HG02571 (cell line): Measurements from ENCODE around the gene METTL2A.
"Not testable (repeated sequence)": the region's sequence is repeated elsewhere in the genome, so short reads cannot be mapped to it uniquely, and the experiment has no call there.

Experiments used
- ATAC-seq: cut with Tn5 transposase; IDR thresholded peaks from one replicate; pipeline ENCODE4 v1.9.1; 2021; ENCODE audit warnings: mild to moderate bottlenecking, moderate library complexity; ENCODE audit not compliant: unreplicated experiment

Gene METTL2A, protein sequence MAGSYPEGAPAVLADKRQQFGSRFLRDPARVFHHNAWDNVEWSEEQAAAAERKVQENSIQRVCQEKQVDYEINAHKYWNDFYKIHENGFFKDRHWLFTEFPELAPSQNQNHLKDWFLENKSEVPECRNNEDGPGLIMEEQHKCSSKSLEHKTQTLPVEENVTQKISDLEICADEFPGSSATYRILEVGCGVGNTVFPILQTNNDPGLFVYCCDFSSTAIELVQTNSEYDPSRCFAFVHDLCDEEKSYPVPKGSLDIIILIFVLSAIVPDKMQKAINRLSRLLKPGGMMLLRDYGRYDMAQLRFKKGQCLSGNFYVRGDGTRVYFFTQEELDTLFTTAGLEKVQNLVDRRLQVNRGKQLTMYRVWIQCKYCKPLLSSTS

DNA sequence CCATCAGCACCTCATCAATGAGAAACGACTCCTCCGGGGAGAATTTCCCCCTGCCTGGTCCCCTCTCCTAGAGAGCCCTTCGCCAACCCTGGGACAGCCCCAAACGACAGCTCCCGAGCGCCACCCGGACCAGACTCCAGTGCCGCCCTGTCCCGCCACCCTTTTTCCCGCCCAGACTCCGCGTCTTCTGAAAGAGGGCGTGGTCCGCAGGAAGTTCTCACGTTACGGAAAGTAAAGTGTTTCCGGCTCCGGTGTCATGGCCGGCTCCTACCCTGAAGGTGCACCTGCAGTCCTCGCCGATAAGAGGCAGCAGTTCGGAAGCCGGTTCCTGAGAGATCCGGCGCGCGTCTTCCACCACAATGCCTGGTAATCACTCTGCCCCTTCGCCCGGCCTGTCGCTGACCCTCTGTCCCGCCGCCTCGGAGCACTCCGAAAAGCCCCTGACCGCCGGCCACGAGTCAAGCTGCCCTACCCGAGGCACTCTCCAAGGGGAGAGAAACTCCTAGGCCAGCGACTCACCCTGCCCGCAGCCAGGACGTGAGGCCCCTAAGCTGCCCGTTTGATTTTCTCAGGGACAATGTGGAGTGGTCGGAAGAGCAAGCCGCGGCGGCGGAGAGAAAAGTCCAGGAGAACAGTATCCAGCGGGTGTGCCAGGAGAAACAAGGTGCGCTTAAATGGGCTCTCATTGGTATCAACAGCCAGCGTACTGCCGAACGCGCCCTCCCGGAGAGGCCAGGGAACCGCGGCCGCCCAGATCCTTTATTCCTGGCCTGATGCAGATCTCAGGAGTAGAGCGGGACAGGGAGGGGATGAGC lies at the start of gene METTL2A:
Gene METTL2A (plus strand): TSS at position 251 of the 815 bp plus-strand sequence. CDS start 6 bp downstream, at position 257.
- peak; percentile 90 for ATAC-seq

DNA sequence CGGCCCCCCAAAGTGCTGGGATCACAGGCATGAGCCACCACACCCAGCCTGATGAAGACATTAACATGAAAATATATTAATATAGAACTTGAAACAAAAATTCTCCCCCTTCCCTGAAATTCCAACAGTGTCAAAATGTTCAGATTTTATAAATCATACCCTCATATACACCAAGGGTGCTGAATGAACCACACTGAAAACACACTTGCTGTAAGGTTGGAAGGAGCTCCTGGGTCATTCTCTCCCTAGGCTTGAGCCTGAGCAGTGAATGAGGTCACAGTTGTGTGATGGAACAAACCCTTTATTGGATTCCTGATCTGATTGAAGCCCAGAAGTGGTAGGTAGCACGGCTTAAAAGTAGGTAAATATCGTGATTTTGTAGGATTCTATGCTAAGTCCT lies 43.4 kb upstream of the METTL2A start, which contains the start of gene EFCAB3:
Gene EFCAB3 (plus strand): TSS at position 301 of the 400 bp plus-strand sequence. CDS start 2,427 bp downstream, outside the sequence.
- ATAC-seq = no peak

DNA sequence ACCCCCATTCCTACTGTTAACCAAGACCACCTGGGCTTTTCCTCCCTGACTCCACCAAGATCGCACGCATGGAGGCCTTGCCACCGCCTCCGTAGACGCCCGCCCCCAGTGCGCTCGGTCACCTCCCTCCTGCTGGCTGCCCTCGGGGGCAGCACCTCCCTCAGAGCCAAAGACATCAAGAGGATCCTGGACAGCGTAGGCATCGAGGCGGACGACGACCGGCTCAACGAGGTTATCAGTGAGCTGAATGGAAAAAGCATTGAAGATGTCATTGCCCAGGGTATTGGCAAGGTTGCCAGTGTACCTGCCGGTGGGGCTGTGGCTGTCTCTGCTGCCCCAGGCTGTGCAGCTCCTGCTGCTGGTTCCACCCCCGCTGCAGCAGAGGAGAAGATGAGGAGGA lies 42.1 kb upstream of the METTL2A start:
- no peak for ATAC-seq

DNA sequence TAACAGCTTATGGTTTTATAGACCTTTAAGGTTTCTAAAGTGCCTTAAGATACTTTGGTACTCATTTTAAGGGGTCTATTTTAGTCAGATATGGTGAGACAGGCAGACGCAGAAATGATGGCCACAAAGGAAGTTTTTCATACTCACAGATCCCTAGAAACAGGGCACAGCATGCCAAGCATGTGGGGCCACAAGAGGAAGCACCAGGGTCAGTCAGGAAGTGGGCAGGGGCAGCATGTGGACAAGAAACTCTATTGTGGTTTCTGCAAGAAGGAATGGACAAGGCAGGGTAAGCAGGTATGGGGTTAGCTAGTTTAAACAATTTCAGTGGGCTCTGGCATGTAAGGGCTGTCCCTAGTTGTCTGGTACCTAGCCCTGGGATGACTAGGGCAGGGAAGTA lies 34.8 kb upstream of the METTL2A start:
- no peak for ATAC-seq

DNA sequence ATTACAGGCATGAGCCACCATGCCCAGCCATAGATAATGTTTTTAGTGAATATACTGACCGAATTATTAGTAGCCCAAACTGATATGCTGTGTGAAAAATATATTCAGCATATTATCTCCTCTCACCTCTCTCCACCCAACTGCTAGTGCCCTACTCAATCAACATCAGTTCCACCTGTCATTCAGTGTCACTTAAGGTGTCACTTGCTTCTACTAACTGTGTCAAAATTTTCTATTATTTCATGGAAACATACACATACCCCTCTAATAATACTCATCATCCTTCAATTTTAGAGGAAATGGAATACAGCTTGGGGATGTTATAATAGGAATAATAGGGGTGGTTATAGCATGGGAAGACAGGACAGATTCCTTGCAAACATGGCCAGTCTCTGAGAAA lies 30.8 kb upstream of the METTL2A start:
- ATAC-seq = no peak

DNA sequence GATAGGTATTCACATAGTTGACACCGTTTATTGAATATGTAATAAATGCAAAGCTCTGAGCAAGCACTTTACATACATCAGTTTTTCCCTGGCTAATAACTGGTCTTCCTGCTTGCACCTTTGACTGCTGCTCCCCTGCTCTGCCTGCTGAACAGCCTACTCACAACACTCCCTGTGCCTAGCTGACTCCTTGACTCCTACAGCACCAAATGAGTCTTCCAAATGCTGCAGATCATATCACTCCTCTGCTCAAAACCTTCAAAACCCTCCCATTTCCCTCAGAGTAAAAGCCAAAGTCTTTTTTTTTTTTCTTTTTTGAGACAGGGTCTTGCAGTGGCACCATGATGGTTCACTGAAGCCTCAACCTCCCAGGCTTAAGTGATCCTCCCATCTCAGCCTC lies 24.8 kb upstream of the METTL2A start:
- no peak for ATAC-seq

DNA sequence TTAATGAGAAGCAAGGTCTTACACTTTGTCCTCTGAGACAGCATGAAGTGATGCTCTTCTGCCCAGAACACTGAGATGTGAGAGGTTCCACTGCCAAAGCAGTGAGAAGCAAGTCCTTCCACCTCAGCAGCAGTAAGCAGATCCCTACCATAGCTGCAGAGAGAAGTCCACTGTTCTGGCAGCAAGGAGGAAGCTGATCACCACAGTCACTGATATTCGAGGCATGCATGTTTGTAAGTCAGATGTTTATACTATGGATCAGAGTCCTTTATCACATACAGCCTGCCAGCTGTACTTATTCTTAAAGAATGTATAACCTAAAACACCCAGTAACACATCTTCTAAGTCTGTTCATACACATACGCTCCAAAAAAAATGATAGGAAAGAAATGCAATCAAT lies 18.2 kb upstream of the METTL2A start:
- no peak for ATAC-seq

DNA sequence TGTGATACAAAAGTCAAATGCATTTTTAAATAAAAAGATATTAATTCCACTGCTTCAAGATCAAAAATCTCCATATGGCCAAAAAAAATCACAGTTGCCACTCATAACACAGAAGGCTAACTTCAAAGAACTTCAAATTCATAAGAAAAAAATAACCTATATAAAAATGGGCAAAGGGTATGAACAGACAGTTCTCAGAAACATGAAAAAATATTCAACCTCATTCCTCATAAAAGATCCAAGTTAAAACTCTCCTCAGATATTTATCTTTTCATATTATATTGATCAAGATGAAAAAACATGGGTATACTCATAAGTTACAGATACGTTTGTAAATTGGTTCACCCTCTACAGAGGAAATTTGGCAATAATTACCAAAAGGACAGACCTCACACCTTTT lies 10.6 kb upstream of the METTL2A start:
- not testable (repeated sequence) for ATAC-seq

DNA sequence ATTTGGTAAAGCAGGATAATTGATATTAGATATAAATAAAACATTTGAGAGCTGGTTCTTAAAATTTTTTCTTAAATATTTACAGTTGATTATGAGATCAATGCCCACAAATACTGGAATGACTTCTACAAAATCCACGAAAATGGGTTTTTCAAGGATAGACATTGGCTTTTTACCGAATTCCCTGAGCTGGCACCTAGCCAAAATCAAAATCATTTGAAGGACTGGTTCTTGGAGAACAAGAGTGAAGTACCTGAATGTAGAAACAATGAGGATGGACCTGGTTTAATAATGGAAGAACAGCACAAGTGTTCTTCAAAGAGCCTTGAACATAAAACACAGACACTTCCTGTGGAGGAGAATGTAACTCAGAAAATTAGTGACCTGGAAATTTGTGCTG lies 2.5 kb downstream of the METTL2A start:
- not testable (repeated sequence) for ATAC-seq

DNA sequence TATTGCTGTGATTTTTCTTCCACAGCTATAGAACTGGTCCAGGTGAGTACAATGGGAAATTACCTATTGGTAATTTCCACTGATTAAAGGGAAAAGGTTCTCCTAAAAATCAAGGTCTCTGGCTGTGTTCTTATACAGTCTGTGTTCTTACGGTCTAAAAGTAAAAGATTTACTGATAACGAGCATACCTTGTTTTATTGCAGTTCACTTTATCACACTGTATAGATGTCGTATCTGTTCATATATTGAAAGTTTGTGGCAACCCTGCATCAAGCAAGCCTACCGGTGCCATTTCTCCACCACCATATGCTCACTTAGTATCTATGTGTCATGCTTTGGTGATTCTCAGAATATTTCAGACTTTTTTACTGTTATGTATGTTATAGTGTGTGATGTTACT lies 11.6 kb downstream of the METTL2A start:
- not testable (repeated sequence) for ATAC-seq

DNA sequence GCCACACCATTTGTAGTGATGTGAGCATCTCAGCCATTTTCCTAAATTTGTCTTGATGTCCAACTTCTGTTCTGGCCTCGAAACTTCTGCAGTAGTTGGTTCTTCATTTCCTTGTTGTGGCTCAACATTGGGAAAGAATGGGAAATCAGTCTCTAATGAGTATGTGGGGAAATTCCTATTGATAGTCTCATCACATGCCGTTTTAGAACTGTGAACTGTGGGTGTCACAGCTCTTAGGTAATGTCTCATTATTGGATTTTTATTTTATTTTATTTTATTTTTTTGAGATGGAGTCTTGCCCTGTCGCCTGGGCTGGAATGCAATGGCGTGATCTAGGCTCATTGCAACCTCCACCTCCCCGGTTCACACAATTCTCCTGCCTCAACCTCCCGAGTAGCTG lies 17.5 kb downstream of the METTL2A start:
- not testable (repeated sequence) for ATAC-seq

DNA sequence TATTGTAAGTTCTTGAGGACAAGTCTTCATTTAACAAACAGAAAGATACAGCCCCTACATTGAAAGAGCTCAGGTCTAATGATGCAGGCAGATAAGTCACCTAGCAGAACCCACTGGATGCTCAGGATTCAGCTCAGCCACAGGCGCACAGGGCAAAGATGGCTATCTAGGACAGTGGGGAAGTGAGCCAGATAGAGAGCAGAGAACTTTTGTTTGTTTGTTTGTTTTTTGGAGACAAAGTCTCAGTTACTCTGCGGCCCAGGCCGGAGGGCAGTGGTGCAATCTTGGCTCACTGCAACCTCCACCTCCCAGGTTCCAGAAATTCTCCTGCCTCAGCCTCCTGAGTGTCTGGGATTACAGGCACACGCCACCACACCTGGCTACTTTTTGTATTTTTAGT lies 20.4 kb downstream of the METTL2A start:
- ATAC-seq = no peak

DNA sequence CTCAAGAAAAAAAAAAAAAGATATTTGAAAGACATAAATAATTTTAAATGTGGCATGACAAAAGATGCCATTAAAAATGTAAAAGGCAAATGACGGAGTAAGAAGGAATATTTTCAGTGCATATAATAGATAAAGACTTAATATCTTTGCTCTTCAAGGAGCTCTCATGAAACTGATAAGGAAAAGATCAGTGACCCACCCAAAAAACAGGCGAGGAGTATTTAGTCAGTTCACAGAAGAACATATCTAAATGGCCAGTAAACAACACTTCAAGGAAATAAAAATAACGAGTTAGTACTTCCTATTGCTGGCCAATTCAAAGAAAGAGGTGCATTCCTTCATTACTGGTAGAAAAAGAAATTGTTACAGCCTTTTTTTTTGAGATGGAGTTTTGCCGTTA lies 22.1 kb downstream of the METTL2A start:
- not testable (repeated sequence) for ATAC-seq

DNA sequence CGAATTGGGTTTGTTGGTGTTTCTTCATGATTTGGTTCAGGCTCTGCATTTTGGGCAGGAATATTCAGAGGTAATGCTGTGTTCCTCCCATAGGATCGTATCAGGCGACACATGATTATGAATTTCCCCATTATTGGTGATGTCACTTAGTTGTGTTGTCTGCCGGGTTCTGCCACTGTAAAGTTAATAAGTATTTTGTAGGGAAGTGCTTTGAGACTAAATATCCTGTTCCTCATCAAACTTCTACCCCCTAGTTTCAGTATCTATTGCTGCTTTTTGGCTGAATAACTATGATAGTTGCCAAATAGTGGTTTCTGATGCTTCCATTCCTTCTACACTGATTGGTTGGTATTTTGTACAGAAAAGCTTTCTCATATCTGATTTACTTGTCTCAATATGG lies 28.5 kb downstream of the METTL2A start:
- not testable (repeated sequence) for ATAC-seq

DNA sequence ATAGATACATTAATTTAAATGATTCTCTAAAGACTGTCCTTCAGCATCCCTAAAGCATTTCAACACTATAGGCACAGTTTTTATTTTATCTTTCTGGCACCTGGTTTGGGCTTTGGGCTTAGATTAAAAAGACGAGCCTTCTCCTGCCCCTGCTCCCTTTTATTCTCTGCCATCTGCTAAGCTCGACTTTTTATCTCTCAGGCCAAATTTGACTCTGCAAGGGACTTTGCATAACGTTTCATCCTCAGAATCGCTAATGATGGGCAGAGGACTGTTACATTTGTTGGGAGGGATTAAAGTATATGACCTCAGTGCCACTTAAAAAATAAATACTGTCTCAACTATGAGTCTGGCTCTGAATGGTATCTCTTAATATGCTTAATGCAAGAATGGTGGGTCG lies 29.3 kb downstream of the METTL2A start:
- ATAC-seq = not testable (repeated sequence)

DNA sequence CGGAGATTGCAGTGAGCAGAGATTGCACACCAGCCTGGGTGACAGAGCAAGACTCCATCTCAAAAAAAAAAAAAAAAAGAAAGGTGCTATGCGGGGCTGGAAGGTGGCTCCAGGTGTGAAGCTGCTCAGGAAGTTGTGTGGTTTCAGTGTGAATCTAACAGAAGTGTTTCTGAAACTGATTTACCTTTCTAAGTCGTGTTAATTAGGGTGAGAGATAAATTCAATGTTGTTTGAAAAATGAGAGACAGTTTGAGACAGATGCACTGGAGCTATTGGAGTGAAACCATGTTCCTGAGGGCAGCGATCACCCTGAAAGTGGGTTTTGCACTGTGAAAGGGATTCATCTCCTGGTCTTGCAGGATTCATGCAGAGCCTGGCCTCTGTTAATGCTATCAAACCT lies 30.0 kb downstream of the METTL2A start:
- ATAC-seq = not testable (repeated sequence)

DNA sequence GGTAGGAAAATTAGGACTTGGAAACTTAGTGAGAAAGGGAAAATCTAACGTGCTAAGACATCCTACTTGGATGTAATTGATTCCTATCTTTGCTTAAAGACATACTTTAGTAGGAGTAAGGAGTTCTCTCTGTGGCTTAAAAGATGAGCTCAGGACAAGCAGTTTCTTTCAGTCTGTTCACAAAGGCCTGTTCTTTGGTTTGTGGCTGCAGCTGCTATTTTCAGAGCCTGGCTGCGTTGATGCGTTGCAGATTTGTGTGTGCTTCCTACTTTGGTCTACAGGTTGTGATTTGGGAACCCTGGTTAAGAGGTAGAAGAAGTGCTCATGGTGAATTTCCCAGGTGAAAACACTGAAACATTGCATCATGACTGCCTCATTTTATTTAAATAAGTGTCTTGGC lies 30.4 kb downstream of the METTL2A start:
- peak; percentile 45 for ATAC-seq

DNA sequence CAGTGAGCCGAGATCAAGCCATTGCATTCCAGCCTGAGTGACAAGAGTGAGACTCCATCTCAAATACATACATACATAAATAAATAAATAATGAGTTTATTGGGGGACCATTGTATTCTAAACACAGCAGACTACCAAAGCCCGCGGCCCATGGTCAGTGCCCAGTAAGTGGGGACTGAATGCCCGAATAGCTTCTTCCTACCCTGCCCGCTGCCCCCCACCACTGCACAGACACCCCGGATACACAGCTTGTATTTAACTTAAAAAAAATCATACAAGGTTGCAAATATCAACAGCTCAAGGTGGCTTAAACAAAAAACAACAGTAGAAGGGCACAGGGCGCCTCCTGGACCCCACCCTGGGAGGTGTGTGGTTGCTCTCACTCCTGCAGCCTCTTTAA lies 32.3 kb downstream of the METTL2A start:
- no peak for ATAC-seq

DNA sequence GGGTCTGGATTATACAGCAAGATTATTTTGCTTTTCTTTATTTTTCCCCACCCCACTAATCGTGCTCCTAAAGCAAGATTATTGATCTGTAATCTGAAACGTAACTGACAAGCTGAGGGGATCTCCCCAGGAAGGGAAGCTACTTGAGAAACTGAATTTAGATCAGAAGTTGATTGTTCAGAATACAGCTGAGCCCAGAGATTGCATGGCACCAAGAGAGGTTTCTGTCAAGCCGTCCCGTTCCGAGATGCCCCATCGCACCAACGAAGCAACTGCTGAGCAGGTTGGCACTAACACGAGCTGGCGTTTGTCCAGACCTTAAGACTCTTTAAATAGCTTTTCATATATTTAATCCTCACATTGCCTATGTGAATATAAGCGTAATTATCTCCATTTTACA lies 34.8 kb downstream of the METTL2A start:
- not testable (repeated sequence) for ATAC-seq

DNA sequence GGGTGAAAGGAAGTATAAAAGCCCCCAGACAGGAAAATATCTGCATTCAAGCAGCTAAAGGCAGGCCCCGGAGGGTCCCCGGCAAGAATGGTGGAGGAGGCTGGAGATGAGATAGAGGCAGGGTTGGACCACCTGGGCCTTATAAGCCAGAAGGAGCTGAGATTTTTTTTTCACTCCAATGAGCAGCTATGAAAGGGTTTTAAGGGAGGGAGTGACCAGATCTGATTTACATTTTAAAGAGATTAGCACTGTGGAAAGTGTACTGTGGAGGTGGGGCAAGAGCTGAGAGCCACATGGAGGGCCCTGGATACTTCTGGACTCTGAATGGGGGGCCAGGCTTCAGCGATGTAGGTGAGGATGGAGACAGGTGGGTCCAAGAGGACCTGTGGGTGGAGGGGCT lies 40.7 kb downstream of the METTL2A start:
- ATAC-seq = not testable (repeated sequence)

DNA sequence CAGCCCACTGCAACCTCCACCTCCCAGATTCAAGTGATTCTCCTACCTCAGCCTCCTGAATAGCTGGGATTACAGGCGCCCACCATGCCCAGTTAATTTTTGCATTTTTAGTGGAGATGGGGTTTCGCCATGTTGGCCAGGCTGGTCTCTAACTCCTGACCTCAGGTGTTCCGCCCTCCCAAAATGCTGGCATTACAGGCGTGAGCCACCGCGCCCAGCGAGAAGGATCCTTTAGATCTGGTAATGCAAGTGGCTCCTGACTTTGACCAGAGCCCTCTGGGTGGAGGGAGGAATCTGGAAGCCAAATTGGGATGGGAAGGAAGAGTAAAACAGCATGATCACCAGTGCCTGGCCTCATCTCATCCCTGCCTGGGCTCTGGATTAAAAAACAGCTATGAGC lies 41.6 kb downstream of the METTL2A start:
- ATAC-seq = not testable (repeated sequence)
